Measurements from ENCODE around the gene PRKN.

- TF ChIP-seq, protein P1, sequence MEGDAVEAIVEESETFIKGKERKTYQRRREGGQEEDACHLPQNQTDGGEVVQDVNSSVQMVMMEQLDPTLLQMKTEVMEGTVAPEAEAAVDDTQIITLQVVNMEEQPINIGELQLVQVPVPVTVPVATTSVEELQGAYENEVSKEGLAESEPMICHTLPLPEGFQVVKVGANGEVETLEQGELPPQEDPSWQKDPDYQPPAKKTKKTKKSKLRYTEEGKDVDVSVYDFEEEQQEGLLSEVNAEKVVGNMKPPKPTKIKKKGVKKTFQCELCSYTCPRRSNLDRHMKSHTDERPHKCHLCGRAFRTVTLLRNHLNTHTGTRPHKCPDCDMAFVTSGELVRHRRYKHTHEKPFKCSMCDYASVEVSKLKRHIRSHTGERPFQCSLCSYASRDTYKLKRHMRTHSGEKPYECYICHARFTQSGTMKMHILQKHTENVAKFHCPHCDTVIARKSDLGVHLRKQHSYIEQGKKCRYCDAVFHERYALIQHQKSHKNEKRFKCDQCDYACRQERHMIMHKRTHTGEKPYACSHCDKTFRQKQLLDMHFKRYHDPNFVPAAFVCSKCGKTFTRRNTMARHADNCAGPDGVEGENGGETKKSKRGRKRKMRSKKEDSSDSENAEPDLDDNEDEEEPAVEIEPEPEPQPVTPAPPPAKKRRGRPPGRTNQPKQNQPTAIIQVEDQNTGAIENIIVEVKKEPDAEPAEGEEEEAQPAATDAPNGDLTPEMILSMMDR (conservative IDR thresholded peaks at IDR 0.05) = no peak
- TF ChIP-seq ZFX (IDR thresholded peaks at IDR 0.05) = no peak
These were observed 516.5 kb downstream of the PRKN start for GRCh38 chr6:162211022-162211421.

Data from C4-2B (cell line).